Epithelial cell of proximal tubule (primary cell): Measurements from ENCODE around the gene GALNT9. TPM values are rescaled to one million over a fixed set of nuclear protein-coding genes. Genes with fewer than 3 reads are reported as not detected.

Source experiments
- DNase-seq: peaks from one replicate; pipeline ENCODE4 v3.0.0-alpha.2; 2011; ENCODE audit warnings: low read depth
- H3K4me3 ChIP-seq: 2 replicates; pipeline ENCODE4 v1.5.1; 2011; ENCODE audit warnings: low read depth, mild to moderate bottlenecking, low read length
- total RNA-seq: library from RNA; depleted of rRNA; stranded (reverse); fragments of >200 nt; gene quantifications from 2 replicates; pipeline ENCODE4 v1.2.3, GENCODE V29; 2015
- TF ChIP-seq, protein P1 (sequence below): conservative IDR thresholded peaks from 2 replicates; pipeline ENCODE4 v1.5.1; 2012; ENCODE audit warnings: low read depth, mild to moderate bottlenecking, low read length

GALNT9 gene
- total RNA-seq, 1 donor from 2014 or later = not detected

DNA sequence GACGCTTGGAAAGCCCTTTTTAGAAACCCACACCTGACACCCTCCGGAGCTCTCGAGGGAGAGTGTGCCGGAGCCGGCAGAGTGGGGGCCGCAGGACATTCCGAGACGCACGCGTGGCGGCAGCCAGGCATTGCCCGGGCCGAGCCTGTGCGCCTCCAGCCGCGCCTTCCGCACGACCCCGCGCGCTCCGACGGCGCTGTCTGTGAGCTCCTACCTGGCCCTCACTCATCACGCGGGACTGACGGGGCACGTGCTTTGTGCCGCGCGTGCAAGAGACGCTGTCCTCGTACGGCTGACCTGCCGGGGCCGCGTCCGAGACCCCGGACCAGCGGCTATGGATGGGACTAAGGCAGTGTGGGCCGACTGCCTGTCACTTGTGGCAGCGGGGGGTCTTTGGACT is 5.2 kb downstream of the GALNT9 start:
- TF ChIP-seq, protein P1, sequence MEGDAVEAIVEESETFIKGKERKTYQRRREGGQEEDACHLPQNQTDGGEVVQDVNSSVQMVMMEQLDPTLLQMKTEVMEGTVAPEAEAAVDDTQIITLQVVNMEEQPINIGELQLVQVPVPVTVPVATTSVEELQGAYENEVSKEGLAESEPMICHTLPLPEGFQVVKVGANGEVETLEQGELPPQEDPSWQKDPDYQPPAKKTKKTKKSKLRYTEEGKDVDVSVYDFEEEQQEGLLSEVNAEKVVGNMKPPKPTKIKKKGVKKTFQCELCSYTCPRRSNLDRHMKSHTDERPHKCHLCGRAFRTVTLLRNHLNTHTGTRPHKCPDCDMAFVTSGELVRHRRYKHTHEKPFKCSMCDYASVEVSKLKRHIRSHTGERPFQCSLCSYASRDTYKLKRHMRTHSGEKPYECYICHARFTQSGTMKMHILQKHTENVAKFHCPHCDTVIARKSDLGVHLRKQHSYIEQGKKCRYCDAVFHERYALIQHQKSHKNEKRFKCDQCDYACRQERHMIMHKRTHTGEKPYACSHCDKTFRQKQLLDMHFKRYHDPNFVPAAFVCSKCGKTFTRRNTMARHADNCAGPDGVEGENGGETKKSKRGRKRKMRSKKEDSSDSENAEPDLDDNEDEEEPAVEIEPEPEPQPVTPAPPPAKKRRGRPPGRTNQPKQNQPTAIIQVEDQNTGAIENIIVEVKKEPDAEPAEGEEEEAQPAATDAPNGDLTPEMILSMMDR = no peak
- no peak for DNase-seq
- no peak overlapping the region for H3K4me3 ChIP-seq

DNA sequence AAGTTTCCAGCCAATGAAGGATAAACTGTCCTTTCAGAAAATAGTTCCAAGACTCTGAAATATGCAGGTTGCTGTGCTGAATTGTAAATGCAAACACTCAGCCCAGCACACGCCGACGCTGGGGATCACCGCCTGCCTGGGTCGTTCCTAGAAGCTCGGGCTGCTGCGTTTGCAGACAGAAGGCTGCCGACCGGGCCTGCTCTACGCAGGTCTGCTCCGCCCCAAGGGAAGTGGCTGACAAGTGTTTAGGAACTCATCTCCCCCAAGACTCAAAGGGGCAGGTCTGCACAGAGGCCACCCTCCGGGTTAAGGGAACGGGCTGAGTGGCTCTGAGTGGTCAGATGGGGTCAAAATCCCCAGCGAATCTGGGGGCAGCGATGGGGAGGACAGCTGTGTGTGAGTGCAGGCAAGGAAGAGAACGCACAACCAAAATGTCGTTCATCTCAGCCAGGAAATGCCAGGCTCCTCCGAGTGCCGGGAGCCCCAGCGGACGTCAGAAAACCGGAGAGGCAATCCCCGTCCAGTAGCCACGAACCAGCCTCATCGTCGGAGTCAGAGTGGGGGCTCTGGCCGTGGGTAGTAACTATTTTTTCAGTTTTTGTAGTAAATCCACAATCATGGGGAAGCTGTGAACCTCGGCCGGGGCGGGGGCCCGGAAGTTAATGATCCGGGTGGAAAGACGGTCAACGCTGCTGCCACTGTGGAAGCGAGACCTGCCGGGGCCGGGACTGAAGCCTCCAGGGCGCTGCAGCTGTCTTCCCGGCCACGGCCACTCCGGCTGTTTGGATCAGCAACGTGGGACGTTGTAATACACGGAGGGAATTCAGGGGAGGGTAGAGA is 6.0 kb downstream of the GALNT9 start:
- H3K4me3 ChIP-seq = no peak overlapping the region
- DNase-seq = no peak
- TF ChIP-seq, protein P1 = no peak

DNA sequence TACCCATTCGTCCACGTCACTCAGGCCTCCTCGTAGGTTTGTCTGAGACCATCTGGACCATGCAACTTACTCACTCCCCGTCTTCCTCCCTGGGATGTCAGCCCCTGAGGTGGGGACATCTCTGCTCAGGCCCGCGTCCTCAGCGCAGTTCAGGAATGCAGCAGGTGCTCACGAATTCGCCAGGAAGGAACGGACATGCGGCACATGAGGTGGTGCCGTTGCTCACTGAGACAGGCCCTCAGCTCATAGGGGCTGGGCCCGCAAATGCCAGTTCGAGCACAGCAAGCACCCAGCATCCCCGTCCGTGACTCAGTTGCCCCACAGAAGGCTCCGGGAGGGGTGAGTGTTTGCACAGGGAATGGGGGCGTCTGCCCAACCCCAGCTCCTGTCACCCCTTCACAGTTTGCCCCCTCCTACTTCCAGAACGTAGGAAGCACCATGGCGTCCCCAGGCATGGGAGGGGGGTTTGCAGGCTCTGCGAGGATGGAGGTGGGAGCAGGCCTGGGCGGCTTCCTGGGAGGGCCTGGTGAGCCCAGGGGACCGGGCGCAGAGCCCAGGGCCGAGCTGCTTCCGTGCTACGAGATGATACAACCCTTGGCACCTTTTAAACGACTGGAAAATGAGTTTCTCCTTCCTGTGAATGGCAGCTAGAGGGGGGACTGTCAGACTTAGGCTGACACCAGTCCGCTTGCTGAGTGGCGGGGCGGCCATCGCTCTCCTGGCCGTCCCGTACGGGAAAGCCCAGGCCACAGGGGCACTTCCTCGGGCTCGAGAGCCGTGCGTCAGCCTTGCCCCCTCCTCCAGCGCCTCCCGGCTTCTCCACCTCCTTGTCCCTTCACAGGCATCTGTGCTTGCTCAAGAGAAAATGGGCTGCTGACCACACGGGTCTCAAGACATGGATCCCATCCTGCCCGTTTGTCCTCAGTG is 6.9 kb downstream of the GALNT9 start:
- no peak overlapping the region for H3K4me3 ChIP-seq
- no peak for DNase-seq
- TF ChIP-seq, protein P1 = no peak

DNA sequence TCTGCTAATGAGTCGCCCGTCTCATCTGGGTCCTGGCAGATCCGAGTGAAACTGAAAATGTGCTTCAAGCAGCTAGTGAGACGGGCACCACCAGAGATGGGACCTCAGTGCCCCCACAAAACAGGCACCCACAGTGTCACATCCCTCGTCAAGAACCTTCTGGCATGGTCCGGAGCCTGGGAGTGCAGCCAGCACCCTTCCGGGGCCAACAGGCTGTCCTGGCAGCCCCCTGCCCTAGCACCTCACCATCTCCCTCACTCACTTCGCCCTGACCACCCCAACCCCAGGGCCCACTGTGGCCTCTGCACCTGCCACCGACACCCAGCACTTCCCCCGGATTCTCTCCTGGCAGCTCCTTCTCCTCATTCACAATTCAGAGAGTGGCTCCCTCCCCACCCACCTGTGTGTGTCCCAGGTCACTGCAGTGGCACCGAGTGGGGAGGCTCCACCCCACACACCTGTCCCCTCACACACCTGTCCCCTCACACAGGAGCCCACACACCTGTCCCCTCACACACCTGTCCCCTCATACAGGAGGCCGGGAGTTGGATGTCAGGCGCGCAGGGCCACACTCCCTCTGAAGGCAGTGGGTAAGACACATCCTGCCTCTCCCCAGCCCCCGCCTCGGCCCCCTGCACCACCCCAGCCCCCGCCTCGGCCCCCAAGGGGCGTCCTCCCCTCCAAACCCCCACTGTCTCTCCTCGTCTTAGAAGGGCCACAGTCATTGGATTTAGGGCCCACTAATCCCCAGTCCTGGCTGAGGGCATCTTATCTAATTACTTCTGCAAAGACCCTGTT is 7.9 kb downstream of the GALNT9 start:
- no peak overlapping the region for H3K4me3 ChIP-seq
- DNase-seq = no peak
- TF ChIP-seq, protein P1 = no peak

DNA sequence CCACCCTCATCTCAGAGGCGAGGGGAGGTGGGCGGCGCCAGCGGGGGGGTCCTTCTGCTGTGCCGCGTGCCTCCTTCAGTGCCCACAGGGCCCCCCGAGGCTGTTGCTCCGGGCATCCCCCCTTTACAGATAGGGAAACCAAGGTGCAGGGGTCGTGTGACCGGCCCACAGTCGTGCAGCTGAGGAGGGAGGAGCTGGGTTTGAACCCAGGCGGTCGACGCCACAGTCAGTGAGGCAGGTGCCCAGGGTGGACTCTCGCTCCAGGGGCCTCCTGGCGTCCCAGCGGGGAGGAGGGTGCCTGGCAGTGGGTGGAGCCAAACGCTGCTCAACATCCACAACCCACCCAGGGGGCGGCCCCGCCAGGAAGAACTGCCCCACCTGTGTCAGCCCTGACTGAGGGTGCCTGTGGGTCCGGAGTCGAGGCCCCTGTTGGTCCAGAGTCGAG is 8.6 kb downstream of the GALNT9 start:
- DNase-seq = no peak
- H3K4me3 ChIP-seq = no peak overlapping the region
- TF ChIP-seq, protein P1 = no peak

DNA sequence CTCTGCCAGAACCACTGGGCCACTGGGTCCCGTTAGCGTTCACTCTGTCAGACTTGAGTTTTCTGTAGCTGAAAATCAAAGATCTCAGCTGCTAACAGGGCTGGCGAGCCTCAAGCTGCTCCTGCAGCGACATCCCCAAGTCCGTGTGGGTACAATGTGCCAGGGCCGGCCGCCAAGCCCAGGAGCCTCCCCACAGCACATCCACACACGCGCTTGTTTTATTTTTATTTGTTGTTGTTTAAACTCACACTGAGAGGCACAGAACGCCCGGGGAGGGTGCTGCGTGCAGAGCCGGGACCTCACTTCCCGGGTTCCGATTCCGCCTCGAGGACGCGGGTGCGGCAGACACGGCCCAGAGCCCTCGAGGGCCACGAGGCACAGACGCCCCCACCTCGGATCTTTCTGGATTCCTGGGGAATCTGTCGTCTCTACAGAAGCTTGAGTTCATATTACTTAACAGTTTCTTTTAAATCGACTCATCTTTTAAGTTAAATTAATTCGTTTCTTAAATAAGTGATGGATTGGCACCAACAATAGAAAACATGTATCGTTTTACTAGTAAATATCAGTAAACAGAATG is 9.3 kb downstream of the GALNT9 start:
- H3K4me3 ChIP-seq = no peak overlapping the region
- TF ChIP-seq, protein P1 = no peak
- no peak for DNase-seq
